A673 (cell line): ENCODE results near the gene SLC16A11. TPM values are rescaled to one million over a fixed set of nuclear protein-coding genes. Genes with fewer than 3 reads are reported as not detected.

Source experiments
- BruUV-seq: library from RNA; stranded (reverse); fragments of 400-500 nt; replicated peaks from 2 replicates; lab custom pipeline; 2021; lab: Mats Ljungman, UMichigan
- CTCF ChIA-PET: fragments of 300-600 bp; sonication (Branson Sonifier 250); formaldehyde crosslinking; loops from one replicate; lab custom pipeline; 2022; ENCODE audit warnings: antibody characterized with exemption; lab: Charles Lee
- POLR2A ChIA-PET: fragments of 300-600 bp; sonication (Branson Sonifier 250); formaldehyde crosslinking; loops from one replicate; lab custom pipeline; 2022; ENCODE audit warnings: antibody characterized with exemption; ENCODE audit not compliant: low non-redundant PET; lab: Charles Lee
- DNase-seq: peaks from one replicate; pipeline ENCODE4 v3.0.0-alpha.2; 2015; ENCODE audit warnings: low spot score
- H3K27ac ChIP-seq: fragments of 200-600 bp; sonication (generic); 2 replicates; pipeline ENCODE4 v1.5.1; 2016; ENCODE audit warnings: mixed run types, low read depth, mild to moderate bottlenecking, mixed read lengths, antibody characterized with exemption, low read length; ENCODE audit not compliant: poor library complexity, severe bottlenecking
- H3K27me3 ChIP-seq: fragments of 200-600 bp; sonication (generic); replicated peaks from 2 replicates; pipeline ENCODE4 v1.6.1; 2017; ENCODE audit warnings: mixed run types, low read depth, mild to moderate bottlenecking, mixed read lengths, antibody characterized with exemption, low read length; ENCODE audit not compliant: insufficient read depth, poor library complexity
- H3K36me3 ChIP-seq: fragments of 200-600 bp; sonication (generic); 2 replicates; pipeline ENCODE4 v1.6.1; 2016; ENCODE audit warnings: mixed run types, mild to moderate bottlenecking, mixed read lengths, antibody characterized with exemption, low read length; ENCODE audit not compliant: insufficient read depth, poor library complexity, severe bottlenecking
- H3K4me1 ChIP-seq: fragments of 200-600 bp; sonication (generic); 2 replicates; pipeline ENCODE4 v1.6.1; 2017; ENCODE audit warnings: mixed run types, mild to moderate bottlenecking, mixed read lengths, antibody characterized with exemption, low read length; ENCODE audit not compliant: insufficient read depth, poor library complexity, severe bottlenecking
- H3K4me3 ChIP-seq: fragments of 200-600 bp; sonication (generic); 2 replicates; pipeline ENCODE4 v1.5.1; 2016; ENCODE audit warnings: low read depth, mixed run types, mild to moderate bottlenecking, mixed read lengths, low read length; ENCODE audit not compliant: poor library complexity, severe bottlenecking
- H3K9me3 ChIP-seq: fragments of 200-600 bp; sonication (generic); 2 replicates; pipeline ENCODE4 v1.6.1; 2016; ENCODE audit warnings: mixed run types, low read depth, mild to moderate bottlenecking, mixed read lengths, antibody characterized with exemption, low read length; ENCODE audit not compliant: poor library complexity, severe bottlenecking
- CTCF ChIP-seq: fragments of 300-800, 200-600 bp; sonication (generic); conservative IDR thresholded peaks from 2 replicates; pipeline ENCODE4 v1.5.1; 2017; ENCODE audit warnings: low read depth, mild to moderate bottlenecking, antibody characterized with exemption, low read length, moderate library complexity, mixed read lengths
- EZH2 ChIP-seq: fragments of 200-600 bp; sonication (generic); IDR thresholded peaks from 2 replicates; pipeline ENCODE4 v1.6.1; 2017; ENCODE audit warnings: borderline replicate concordance, low read depth, mild to moderate bottlenecking, mixed read lengths, antibody characterized with exemption, low read length; ENCODE audit not compliant: poor library complexity, severe bottlenecking
- intact Hi-C: fragments of 100-400 bp; cut with micrococcal nuclease; formaldehyde crosslinking; loops from one replicate; pipeline ENCODE4 v1.10.0; 2022; ENCODE audit not compliant: unreplicated experiment
- total RNA-seq: library from RNA; stranded (reverse); gene quantifications from 2 replicates; pipeline ENCODE4 v1.2.3, GENCODE V29; 2021

The SLC16A11 gene
- total RNA-seq, 1 experiment from 2014 or later: 0.47 TPM

GRCh38 chr17:7084088-7084487 is 40.2 kb upstream of the SLC16A11 start:
- BruUV-seq: no TSS peak
- no peak overlapping the region for H3K27ac ChIP-seq

GRCh38 chr17:7083592-7083991 is 39.7 kb upstream of the SLC16A11 start:
- Histone ChIP-seq H3K9me3 (no peaks in the 10 kb centered on the region), H3K36me3 (no peaks in the 10 kb centered on the region), H3K27ac (no peak overlapping the region), H3K4me3 (no peak overlapping the region), H3K4me1 (peaks cover 4% of the 10 kb centered on the region), H3K27me3 (no peaks in the 10 kb centered on the region)
- no TSS peak for BruUV-seq
- CTCF ChIA-PET: no interaction called here
- no peak for DNase-seq
- POLR2A ChIA-PET: no interaction called here
- intact Hi-C loops: no loop called here
- no peak for TF ChIP-seq CTCF

More at GRCh38 chr17:7084088-7084487, 40.2 kb upstream of the SLC16A11 start:
- intact Hi-C loops: no loop called here
- DNase-seq: no peak
- TF ChIP-seq CTCF (no peak), EZH2 (no peak)
- CTCF ChIA-PET: no interaction called here
- Histone ChIP-seq H3K36me3 (no peaks in the 10 kb centered on the region), H3K9me3 (no peaks in the 10 kb centered on the region), H3K27me3 (no peaks in the 10 kb centered on the region), H3K4me3 (no peak overlapping the region), H3K4me1 (peaks cover 4% of the 10 kb centered on the region)
- POLR2A ChIA-PET: no interaction called here

GRCh38 chr17:7081341-7082062 is 37.6 kb upstream of the SLC16A11 start:
- TF ChIP-seq CTCF (no peak), EZH2 (no peak)
- H3K9me3 ChIP-seq: no peaks in the 10 kb centered on the region
- H3K36me3 ChIP-seq: no peaks in the 10 kb centered on the region
- peaks cover 4% of the 10 kb centered on the region for H3K4me1 ChIP-seq
- ChIA-PET POLR2A (interaction anchor here (0.7 kb wide), 1 partner anchor 208 kb away, joined by 6 read pairs; no protein-coding TSS in a partner anchor), CTCF (no interaction called here)
- no peak overlapping the region for H3K27ac ChIP-seq
- BruUV-seq: no TSS peak
- intact Hi-C loops: no loop called here
- no peak for DNase-seq
- no peak overlapping the region for H3K4me3 ChIP-seq
- H3K27me3 ChIP-seq: no peaks in the 10 kb centered on the region
